ENCODE results near the gene NACC2.
"Not testable (repeated sequence)": the region's sequence is repeated elsewhere in the genome, so short reads cannot be mapped to it uniquely, and the experiment has no call there.

Gene NACC2

DNA sequence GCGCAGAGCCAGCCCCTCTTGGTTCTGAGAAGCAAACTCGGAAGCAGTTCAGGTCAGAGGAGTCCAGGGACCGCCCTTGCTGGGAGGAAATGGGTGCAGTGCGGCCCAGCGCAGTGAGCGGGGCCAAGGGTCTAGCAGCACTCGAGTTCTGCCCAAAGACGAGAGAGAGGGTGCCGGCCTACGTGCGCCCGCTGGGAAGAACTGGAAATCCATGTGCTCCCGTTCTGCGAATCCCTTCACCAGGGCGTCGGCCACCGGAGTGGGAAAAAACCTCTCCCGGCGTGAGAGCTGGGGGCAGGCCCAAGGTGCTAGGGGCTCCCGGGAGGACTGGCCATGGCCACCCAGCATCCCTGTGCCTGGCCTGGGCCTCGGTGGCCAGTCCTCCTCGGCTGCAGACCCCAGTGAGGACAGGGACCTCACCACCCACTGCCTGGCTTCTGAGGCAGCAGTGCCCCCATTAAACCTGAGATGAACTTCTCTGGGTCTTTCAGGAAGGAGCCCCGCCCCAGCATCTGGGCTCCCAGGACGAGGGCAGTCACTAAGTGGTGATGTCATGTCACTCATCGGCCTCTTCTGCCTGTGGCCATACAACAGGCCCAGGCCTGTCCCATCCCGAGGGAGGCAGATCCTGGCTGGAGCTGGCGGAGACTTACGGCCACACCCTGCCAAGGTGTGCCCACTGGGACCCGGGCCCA lies 13.0 kb upstream of the NACC2 start:
- H3K4me3 ChIP-seq (ENCODE audit: low read length) = no peak overlapping the region
- no peak overlapping the region for H3K27ac ChIP-seq (ENCODE audit: low read length)
- H3K36me3 ChIP-seq (ENCODE audit: insufficient read depth, low read depth, low read length) = no peaks in the 10 kb centered on the region
- H3K9me3 ChIP-seq (ENCODE audit: insufficient read depth, low read depth, low read length) = no peaks in the 10 kb centered on the region
- H3K9ac ChIP-seq (ENCODE audit: low read depth, low read length) = no peak overlapping the region
- no peaks in the 10 kb centered on the region for H3K27me3 ChIP-seq (ENCODE audit: insufficient read depth, low read length)
- H3K4me1 ChIP-seq (ENCODE audit: insufficient read depth, low read length) = peaks cover 21% of the 10 kb centered on the region

DNA sequence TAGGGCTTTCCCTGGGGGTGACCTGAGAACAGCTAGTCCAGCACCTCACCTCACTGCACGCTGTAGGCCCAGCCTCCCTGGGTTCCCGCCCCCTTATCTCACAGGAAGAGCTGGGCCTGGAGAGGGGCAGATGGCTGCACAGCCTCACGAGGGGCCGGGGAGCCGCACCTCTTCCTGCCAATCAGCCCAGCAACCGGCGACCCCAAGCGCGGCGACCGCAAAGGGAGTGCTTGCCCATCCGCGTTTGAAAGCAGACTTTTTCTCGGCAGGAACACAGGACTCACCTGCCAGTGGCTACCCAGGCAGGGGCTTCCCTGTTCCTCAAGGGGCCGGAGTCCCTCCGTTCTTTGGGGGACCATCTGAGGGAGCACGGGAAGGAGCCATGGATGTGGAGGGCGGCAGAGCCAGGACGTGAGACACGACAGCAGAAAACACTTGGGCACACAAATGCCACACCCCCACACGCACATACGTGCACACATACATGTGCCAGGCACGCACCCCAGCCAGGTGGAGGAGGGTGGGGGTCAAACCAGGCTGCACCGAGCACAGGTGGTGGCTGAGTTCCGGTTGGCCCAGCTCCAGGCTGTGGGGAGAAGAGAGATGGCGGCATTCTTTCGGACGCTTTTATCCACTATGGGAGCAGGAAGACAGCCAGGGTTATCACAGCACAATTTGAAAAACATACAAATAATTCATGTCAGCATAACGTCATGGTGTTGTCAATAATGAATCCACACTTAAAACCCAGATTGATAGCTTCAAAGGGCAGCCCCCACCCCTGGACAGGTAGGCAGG lies 12.3 kb upstream of the NACC2 start:
- Histone ChIP-seq H3K27me3 (ENCODE audit: insufficient read depth, low read length) (no peaks in the 10 kb centered on the region), H3K4me3 (ENCODE audit: low read length) (no peak overlapping the region), H3K36me3 (ENCODE audit: insufficient read depth, low read depth, low read length) (no peaks in the 10 kb centered on the region), H3K27ac (ENCODE audit: low read length) (no peak overlapping the region), H3K9ac (ENCODE audit: low read depth, low read length) (no peak overlapping the region), H3K4me1 (ENCODE audit: insufficient read depth, low read length) (peaks cover 21% of the 10 kb centered on the region), H3K9me3 (ENCODE audit: insufficient read depth, low read depth, low read length) (no peaks in the 10 kb centered on the region)

- Histone ChIP-seq H3K27ac (ENCODE audit: low read length) (no peak overlapping the region), H3K4me1 (ENCODE audit: insufficient read depth, low read length) (peaks cover 26% of the 10 kb centered on the region), H3K4me3 (ENCODE audit: low read length) (no peak overlapping the region), H3K9me3 (ENCODE audit: insufficient read depth, low read depth, low read length) (no peaks in the 10 kb centered on the region), H3K27me3 (ENCODE audit: insufficient read depth, low read length) (no peaks in the 10 kb centered on the region), H3K9ac (ENCODE audit: low read depth, low read length) (no peak overlapping the region), H3K36me3 (ENCODE audit: insufficient read depth, low read depth, low read length) (no peaks in the 10 kb centered on the region)
These were observed 10.5 kb upstream of the NACC2 start for GRCh38 chr9:136105398-136106135.

- Histone ChIP-seq H3K4me1 (ENCODE audit: insufficient read depth, low read length) (peaks cover 28% of the 10 kb centered on the region), H3K27ac (ENCODE audit: low read length) (no peak overlapping the region), H3K9ac (ENCODE audit: low read depth, low read length) (no peak overlapping the region), H3K9me3 (ENCODE audit: insufficient read depth, low read depth, low read length) (no peaks in the 10 kb centered on the region), H3K4me3 (ENCODE audit: low read length) (no peak overlapping the region), H3K36me3 (ENCODE audit: insufficient read depth, low read depth, low read length) (no peaks in the 10 kb centered on the region), H3K27me3 (ENCODE audit: insufficient read depth, low read length) (no peaks in the 10 kb centered on the region)
These were observed 9.8 kb upstream of the NACC2 start for GRCh38 chr9:136104916-136105315.

- Histone ChIP-seq H3K9me3 (ENCODE audit: insufficient read depth, low read depth, low read length) (no peaks in the 10 kb centered on the region), H3K27ac (ENCODE audit: low read length) (no peak overlapping the region), H3K36me3 (ENCODE audit: insufficient read depth, low read depth, low read length) (no peaks in the 10 kb centered on the region), H3K4me1 (ENCODE audit: insufficient read depth, low read length) (peaks cover 28% of the 10 kb centered on the region), H3K27me3 (ENCODE audit: insufficient read depth, low read length) (no peaks in the 10 kb centered on the region), H3K4me3 (ENCODE audit: low read length) (no peak overlapping the region), H3K9ac (ENCODE audit: low read depth, low read length) (no peak overlapping the region)
These were observed 9.4 kb upstream of the NACC2 start for GRCh38 chr9:136104488-136104800.

DNA sequence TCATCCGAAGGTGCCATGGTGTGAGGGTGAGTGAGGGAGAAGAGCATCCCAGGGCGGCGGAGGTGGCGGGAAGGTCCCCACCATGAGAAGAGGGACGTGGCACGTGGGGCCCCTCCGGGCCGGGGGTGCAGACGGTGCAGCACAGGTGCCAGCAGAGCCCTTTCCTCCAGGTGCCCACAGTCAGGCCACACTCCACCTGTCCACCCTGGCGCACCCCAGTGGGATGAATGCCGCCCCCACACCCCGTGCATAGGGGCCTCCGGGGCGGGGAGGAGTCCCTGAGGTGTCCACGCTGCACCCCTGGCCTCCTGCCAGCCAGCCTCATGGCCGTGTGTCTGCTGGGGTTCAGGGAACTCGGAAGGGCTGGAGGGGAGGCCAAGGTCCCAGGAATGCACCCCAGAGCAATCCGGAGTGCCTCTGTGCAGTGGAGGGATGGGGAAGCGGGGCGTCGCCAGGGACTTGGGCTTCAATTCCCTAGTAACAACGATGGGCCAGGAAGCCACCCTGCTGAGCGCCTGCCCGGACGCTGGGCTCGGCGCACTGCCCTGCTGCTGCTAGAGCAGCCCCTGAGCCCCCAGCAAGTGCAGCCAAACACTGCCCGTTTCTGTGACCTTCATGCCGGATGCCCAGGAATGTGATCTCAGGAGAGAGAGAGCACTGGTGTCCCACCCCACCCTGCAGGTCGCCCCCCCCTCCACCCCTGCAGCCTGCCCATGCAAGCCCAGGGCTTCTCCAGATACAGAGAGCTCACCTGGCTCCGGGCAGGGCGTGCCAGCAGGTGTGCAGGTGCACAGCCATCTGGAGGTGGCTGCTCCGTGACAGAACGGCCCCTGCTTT lies 8.8 kb upstream of the NACC2 start:
- Histone ChIP-seq H3K27me3 (ENCODE audit: insufficient read depth, low read length) (no peaks in the 10 kb centered on the region), H3K4me3 (ENCODE audit: low read length) (no peak overlapping the region), H3K4me1 (ENCODE audit: insufficient read depth, low read length) (peaks cover 28% of the 10 kb centered on the region), H3K27ac (ENCODE audit: low read length) (no peak overlapping the region), H3K36me3 (ENCODE audit: insufficient read depth, low read depth, low read length) (no peaks in the 10 kb centered on the region), H3K9me3 (ENCODE audit: insufficient read depth, low read depth, low read length) (no peaks in the 10 kb centered on the region), H3K9ac (ENCODE audit: low read depth, low read length) (no peak overlapping the region)

- Histone ChIP-seq H3K27me3 (ENCODE audit: insufficient read depth, low read length) (peaks cover 11% of the 10 kb centered on the region), H3K4me1 (ENCODE audit: insufficient read depth, low read length) (peaks cover 28% of the 10 kb centered on the region)
- H3K4me3 ChIP-seq (ENCODE audit: low read length); H3K27ac ChIP-seq (ENCODE audit: low read length); H3K9me3 ChIP-seq (ENCODE audit: insufficient read depth, low read depth, low read length); H3K36me3 ChIP-seq (ENCODE audit: insufficient read depth, low read depth, low read length); H3K9ac ChIP-seq (ENCODE audit: low read depth, low read length): not testable (repeated sequence)
These were observed 6.6 kb upstream of the NACC2 start for GRCh38 chr9:136101615-136102074.

DNA sequence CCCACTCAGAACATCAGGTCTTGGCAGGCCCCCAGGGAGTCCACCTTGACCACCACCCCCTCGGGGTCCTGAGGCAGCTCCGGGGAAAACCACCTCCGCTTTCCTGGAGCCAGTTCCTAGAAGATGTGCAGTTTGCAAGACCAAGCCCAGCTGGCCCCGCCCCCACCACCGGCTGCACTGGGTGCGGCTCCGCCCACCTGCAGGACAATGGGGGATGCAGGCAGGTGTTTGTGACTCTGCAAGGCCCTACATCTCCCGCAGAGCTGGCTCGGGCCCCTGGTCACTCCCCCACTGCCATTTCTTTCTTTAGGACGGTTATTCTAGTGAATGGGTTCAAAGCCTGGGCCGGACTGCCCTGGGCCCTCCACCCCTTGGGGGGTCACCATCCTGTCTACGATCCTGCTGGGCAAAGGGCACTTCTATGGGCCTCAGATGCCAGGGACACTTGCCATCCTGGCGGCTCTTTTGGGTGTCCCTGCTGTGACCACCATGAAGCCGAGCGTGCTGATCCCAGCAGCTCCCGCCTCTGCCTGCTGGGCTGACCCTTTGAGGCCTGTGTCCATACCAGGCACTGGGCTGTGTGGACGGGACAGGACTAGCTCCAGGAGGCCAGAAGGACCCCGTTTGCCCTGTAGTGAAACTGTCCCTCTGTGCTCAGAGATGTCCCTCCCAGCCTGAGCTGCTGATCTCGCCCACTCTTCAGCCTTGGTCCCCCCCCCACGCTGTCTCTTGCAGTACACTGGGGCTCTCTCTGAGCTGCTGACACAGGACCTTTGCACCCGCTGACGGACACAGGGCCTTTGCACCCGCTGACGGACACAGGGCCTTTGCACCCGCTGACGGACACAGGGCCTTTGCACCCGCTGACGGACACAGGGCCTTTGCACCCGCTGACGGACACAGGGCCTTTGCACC lies 5.9 kb upstream of the NACC2 start:
- Histone ChIP-seq H3K27me3 (ENCODE audit: insufficient read depth, low read length) (peaks cover 17% of the 10 kb centered on the region), H3K27ac (ENCODE audit: low read length) (no peak overlapping the region), H3K9me3 (ENCODE audit: insufficient read depth, low read depth, low read length) (no peaks in the 10 kb centered on the region), H3K4me3 (ENCODE audit: low read length) (no peak overlapping the region), H3K4me1 (ENCODE audit: insufficient read depth, low read length) (peaks cover 28% of the 10 kb centered on the region), H3K9ac (ENCODE audit: low read depth, low read length) (no peak overlapping the region; the same call in 1 of the 2 replicates), H3K36me3 (ENCODE audit: insufficient read depth, low read depth, low read length) (no peaks in the 10 kb centered on the region)

DNA sequence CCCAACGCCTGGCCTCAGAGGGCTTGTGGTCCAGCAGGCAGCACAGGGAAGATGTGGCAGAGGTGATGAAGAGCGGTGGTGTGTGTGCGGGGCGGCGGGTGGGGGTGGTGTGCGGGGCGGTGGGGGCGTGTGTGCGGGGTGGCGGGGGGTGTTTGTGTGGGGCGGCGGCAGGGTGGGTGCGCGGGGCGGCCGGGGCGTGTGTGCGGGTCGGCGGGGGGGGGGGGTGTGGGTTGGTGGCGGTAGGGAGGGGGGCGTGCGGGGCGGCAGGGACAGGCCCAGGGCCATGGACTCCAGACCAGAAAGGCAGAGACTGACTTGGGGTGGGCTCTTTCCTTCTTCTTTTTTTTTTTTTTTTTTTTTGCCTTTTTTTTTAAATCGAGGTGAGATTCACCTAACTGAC lies 4.5 kb upstream of the NACC2 start:
- Histone ChIP-seq H3K36me3 (ENCODE audit: insufficient read depth, low read depth, low read length) (no peaks in the 10 kb centered on the region), H3K27me3 (ENCODE audit: insufficient read depth, low read length) (peaks cover 23% of the 10 kb centered on the region), H3K4me3 (ENCODE audit: low read length) (no peak overlapping the region), H3K9me3 (ENCODE audit: insufficient read depth, low read depth, low read length) (no peaks in the 10 kb centered on the region), H3K27ac (ENCODE audit: low read length) (no peak overlapping the region), H3K4me1 (ENCODE audit: insufficient read depth, low read length) (peaks cover 21% of the 10 kb centered on the region), H3K9ac (ENCODE audit: low read depth, low read length) (no peak overlapping the region)

GRCh38 chr9:136098844-136099243 lies 3.8 kb upstream of the NACC2 start:
- no peak overlapping the region for H3K4me3 ChIP-seq (ENCODE audit: low read length)
- H3K4me1 ChIP-seq (ENCODE audit: insufficient read depth, low read length) = peaks cover 18% of the 10 kb centered on the region
- no peak overlapping the region for H3K9ac ChIP-seq (ENCODE audit: low read depth, low read length)
- no peaks in the 10 kb centered on the region for H3K9me3 ChIP-seq (ENCODE audit: insufficient read depth, low read depth, low read length)
- no peak overlapping the region for H3K27ac ChIP-seq (ENCODE audit: low read length)
- H3K27me3 ChIP-seq (ENCODE audit: insufficient read depth, low read length) = peaks cover 30% of the 10 kb centered on the region
- no peaks in the 10 kb centered on the region for H3K36me3 ChIP-seq (ENCODE audit: insufficient read depth, low read depth, low read length)
